H1 (cell line): Measurements from ENCODE around the gene GATC. TPM values are rescaled to one million over a fixed set of nuclear protein-coding genes. Genes with fewer than 3 reads are reported as not detected.
"Not testable (repeated sequence)": the region's sequence is repeated elsewhere in the genome, so short reads cannot be mapped to it uniquely, and the experiment has no call there.

Experiments
- CTCF ChIA-PET: fragments of 300-600 bp; sonication (Branson Sonifier 250); formaldehyde crosslinking; loops from one replicate; lab custom pipeline; 2021; ENCODE audit not compliant: partially characterized antibody; lab: Charles Lee
- POLR2A ChIA-PET: fragments of 300-600 bp; sonication (Branson Sonifier 250); formaldehyde crosslinking; loops from one replicate; lab custom pipeline; 2021; ENCODE audit warnings: inconsistent platforms; ENCODE audit not compliant: partially characterized antibody; lab: Charles Lee
- DNase-seq, 2 experiments: peaks; one replicate each; pipeline versions ENCODE4 v3.0.0 to v3.0.0-alpha.2; 2010 to 2022; ENCODE audit warnings: low spot score in 2 of 2, low read depth in 1 of 2, mixed read lengths in 1 of 2
- FAIRE-seq: peaks from 2 replicates; lab custom pipeline; 2011; peaks lifted over from hg19 to GRCh38; lab: Jason Lieb, UNC
- H2AFZ ChIP-seq: 2 replicates; pipeline ENCODE4 v1.8.1; 2012; ENCODE audit warnings: low read length, inconsistent platforms
- H2AK5ac ChIP-seq: 2 replicates; pipeline ENCODE4 v1.6.1; 2013; ENCODE audit warnings: low read depth, low read length
- H2BK120ac ChIP-seq: replicated peaks from 2 replicates; pipeline ENCODE3; 2013; ENCODE audit warnings: low read depth, low read length, inconsistent platforms
- H2BK12ac ChIP-seq: 2 replicates; pipeline ENCODE4 v1.6.1; 2013; ENCODE audit warnings: low read depth, low read length
- H2BK15ac ChIP-seq: 2 replicates; pipeline ENCODE4 v1.6.1; 2013; ENCODE audit warnings: low read length
- H2BK20ac ChIP-seq: 2 replicates; pipeline ENCODE4 v1.6.1; 2013; ENCODE audit warnings: low read length
- H2BK5ac ChIP-seq: 2 replicates; pipeline ENCODE4 v1.6.1; 2013; ENCODE audit warnings: low read depth, low read length
- H3K14ac ChIP-seq: 2 replicates; pipeline ENCODE4 v1.6.1; 2013; ENCODE audit warnings: inconsistent platforms; ENCODE audit not compliant: insufficient read length
- H3K18ac ChIP-seq: 2 replicates; pipeline ENCODE4 v1.6.1; 2013; ENCODE audit warnings: low read length; ENCODE audit errors: extremely low read depth
- H3K23ac ChIP-seq: 2 replicates; pipeline ENCODE4 v1.6.1; 2013; ENCODE audit warnings: inconsistent platforms; ENCODE audit not compliant: insufficient read length
- H3K23me2 ChIP-seq: 2 replicates; pipeline ENCODE4 v1.6.1; 2013; ENCODE audit warnings: low read depth, low read length
- H3K27ac ChIP-seq: 2 replicates; pipeline ENCODE4 v1.6.1; 2011; ENCODE audit warnings: low read depth, low read length, inconsistent platforms
- H3K27me3 ChIP-seq, 4 experiments: replicated peaks in 1 of 4; 1 replicate in 1 of 4; 2 replicates in 3 of 4; pipeline versions ENCODE4 v1.6.1 to v1.8.1; 2011 to 2013; ENCODE audit warnings: low read length in 3 of 4, mild to moderate bottlenecking in 3 of 4, inconsistent platforms in 2 of 4, mixed read lengths in 2 of 4, moderate library complexity in 1 of 4; ENCODE audit not compliant: control insufficient read depth in 3 of 4, insufficient read depth in 3 of 4; ENCODE audit errors: extremely low read depth in 1 of 4
- H3K36me3 ChIP-seq, 4 experiments: 2 replicates each; pipeline versions ENCODE4 v1.6.1 to v1.8.1; 2011 to 2013; ENCODE audit warnings: mild to moderate bottlenecking in 4 of 4, low read length in 3 of 4, moderate library complexity in 2 of 4, control low read depth in 1 of 4, inconsistent platforms in 1 of 4; ENCODE audit not compliant: insufficient read depth in 4 of 4, control insufficient read depth in 2 of 4
- H3K4ac ChIP-seq: replicated peaks from 2 replicates; pipeline ENCODE3; 2013; ENCODE audit warnings: low read length, low read depth, mixed read lengths, inconsistent platforms; ENCODE audit not compliant: insufficient read length
- H3K4me1 ChIP-seq, 4 experiments: replicated peaks in 1 of 4; 1 replicate in 1 of 4; 2 replicates in 3 of 4; pipeline versions ENCODE4 v1.6.1 to v1.8.1; 2011 to 2013; ENCODE audit warnings: low read length in 3 of 4, inconsistent platforms in 2 of 4, mixed read lengths in 1 of 4; ENCODE audit not compliant: insufficient read depth in 4 of 4, control insufficient read depth in 3 of 4
- H3K4me2 ChIP-seq, 2 experiments: 2 replicates each; pipeline versions ENCODE4 v1.6.1 to v1.8.1; 2011 to 2013; ENCODE audit warnings: low read depth in 2 of 2, low read length in 2 of 2, control low read depth in 1 of 2, inconsistent platforms in 1 of 2, mild to moderate bottlenecking in 1 of 2; ENCODE audit not compliant: insufficient read depth in 1 of 2
- H3K4me3 ChIP-seq, 4 experiments: fragments of 200-600, 300-600 bp in 1 of 4; sonication (generic), shearing (Covaris generic), sonication (Bioruptor Twin) in 1 of 4; 2 replicates each; pipeline versions ENCODE4 v1.5.1 to v1.8.1; 2011 to 2016; ENCODE audit warnings: low read length in 4 of 4, low read depth in 3 of 4, control low read depth in 2 of 4, inconsistent platforms in 2 of 4, mild to moderate bottlenecking in 2 of 4, mixed read lengths in 1 of 4, moderate library complexity in 1 of 4; ENCODE audit not compliant: insufficient read depth in 2 of 4; ENCODE audit errors: extremely low read depth in 1 of 4
- H3K56ac ChIP-seq: replicated peaks from 2 replicates; pipeline ENCODE3; 2013; ENCODE audit warnings: low read depth, mild to moderate bottlenecking, mixed read lengths, low read length, inconsistent platforms; ENCODE audit not compliant: insufficient read length
- H3K79me1 ChIP-seq: 2 replicates; pipeline ENCODE4 v1.6.1; 2013; ENCODE audit warnings: low read depth, low read length, control low read depth
- H3K79me2 ChIP-seq, 2 experiments: 2 replicates each; pipeline versions ENCODE4 v1.6.1 to v1.8.1; 2012 to 2013; ENCODE audit warnings: low read length in 2 of 2, mild to moderate bottlenecking in 2 of 2, inconsistent platforms in 1 of 2; ENCODE audit not compliant: insufficient read depth in 2 of 2, control insufficient read depth in 1 of 2
- H3K9ac ChIP-seq, 4 experiments: replicated peaks in 1 of 4; 1 replicate in 1 of 4; 2 replicates in 3 of 4; pipeline versions ENCODE4 v1.6.1 to v1.8.1; 2011 to 2013; ENCODE audit warnings: low read depth in 3 of 4, low read length in 3 of 4, control low read depth in 2 of 4, mild to moderate bottlenecking in 2 of 4, moderate library complexity in 2 of 4, inconsistent platforms in 1 of 4; ENCODE audit errors: extremely low read depth in 1 of 4
- H3K9me3 ChIP-seq, 2 experiments: 2 replicates each; pipeline versions ENCODE4 v1.6.1 to v1.8.1; 2012 to 2013; ENCODE audit warnings: mild to moderate bottlenecking in 2 of 2, moderate library complexity in 2 of 2, control low read depth in 1 of 2, inconsistent platforms in 1 of 2, low read depth in 1 of 2, low read length in 1 of 2, mixed read lengths in 1 of 2; ENCODE audit not compliant: insufficient read depth in 2 of 2
- H4K20me1 ChIP-seq, 2 experiments: replicated peaks in 1 of 2; 2 replicates each; pipeline versions ENCODE3 to v1.8.1; 2011 to 2013; ENCODE audit warnings: inconsistent platforms in 2 of 2, low read length in 2 of 2, mild to moderate bottlenecking in 1 of 2; ENCODE audit not compliant: insufficient read depth in 2 of 2, control insufficient read depth in 1 of 2
- H4K5ac ChIP-seq: 2 replicates; pipeline ENCODE4 v1.6.1; 2013; ENCODE audit warnings: low read length, low read depth, mixed read lengths, inconsistent platforms; ENCODE audit not compliant: insufficient read length
- H4K8ac ChIP-seq: 2 replicates; pipeline ENCODE4 v1.8.0; 2013; ENCODE audit warnings: mild to moderate bottlenecking, moderate library complexity, low read length, inconsistent platforms; ENCODE audit not compliant: insufficient read depth; ENCODE audit errors: extremely low read depth
- H4K91ac ChIP-seq: replicated peaks from 2 replicates; pipeline ENCODE3; 2013; ENCODE audit warnings: low read length, mixed read lengths, inconsistent platforms; ENCODE audit not compliant: insufficient read length
- WGBS, 2 experiments: shearing (Covaris generic) in 1 of 2; methylation state at CpG; one replicate each; pipeline versions ENCODE4 v1.1.6 to v1.1.7; 2013 to 2015; ENCODE audit warnings: low lambda C conversion rate in 2 of 2, mixed read lengths in 2 of 2, inconsistent platforms in 1 of 2, low coverage in 1 of 2, missing lambda C conversion rate in 1 of 2; ENCODE audit not compliant: insufficient replicate concordance in 2 of 2, insufficient coverage in 1 of 2, insufficient read length in 1 of 2; ENCODE audit errors: extremely low coverage in 1 of 2, missing lambda C conversion rate in 1 of 2; 5-methylcytosine and 5-hydroxymethylcytosine counted together
- polyA plus RNA-seq, 7 experiments: library from polyadenylated mRNA; depleted of rRNA in 3 of 7; stranded (reverse) in 5 of 7; unstranded in 2 of 7; fragments of >200 nt in 5 of 7; fragments of 200-250 nt in 2 of 7; gene quantifications; 1 replicate in 5 of 7; 2 replicates in 1 of 7; 4 replicates in 1 of 7; pipeline versions ENCODE4 v1.2.1 to v1.2.3, GENCODE V29; 2011 to 2013; ENCODE audit warnings: missing spikeins in 2 of 7, mixed read lengths in 2 of 7
- total RNA-seq: library from RNA; stranded (reverse); fragmentation: NEBNext Ultra II Directional; extraction: Animal tissue kit (Norgen Biotek cat#: 25700); gene quantifications from 2 replicates; pipeline ENCODE4 v1.2.1, GENCODE V29; 2021

The GATC gene
- total and polyA plus RNA-seq, 2 of the 8 experiments (the other 6 are each of a cell fraction or from before 2014, with no cell fraction given) = 13.2 to 30.4 TPM

DNA sequence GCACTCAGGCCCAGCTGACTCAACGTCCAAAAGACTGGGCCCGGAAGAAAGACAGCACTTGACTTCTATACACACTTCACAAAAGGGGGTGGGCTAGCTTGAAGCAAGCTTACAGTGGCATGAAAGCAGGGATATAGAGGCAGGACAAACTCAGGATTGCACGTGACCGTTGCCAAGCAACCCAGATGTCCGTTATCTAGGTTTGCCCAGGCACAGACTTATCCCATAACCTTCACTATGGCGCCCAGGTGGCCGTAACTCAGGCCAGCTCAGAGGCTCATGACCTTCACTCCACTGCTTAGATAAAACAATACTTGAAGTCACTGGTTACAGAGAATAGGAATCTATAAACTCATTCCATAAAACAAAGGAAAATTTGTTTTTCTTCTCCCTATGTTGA, 41.3 kb downstream of the GATC start:
- not testable (repeated sequence) for H3K9ac ChIP-seq, H2BK5ac ChIP-seq, H2BK15ac ChIP-seq, H4K8ac ChIP-seq, H4K20me1 ChIP-seq, H3K9me3 ChIP-seq, H3K56ac ChIP-seq, H3K36me3 ChIP-seq, H3K4me1 ChIP-seq, H2BK20ac ChIP-seq, H2AFZ ChIP-seq, H4K5ac ChIP-seq, H2BK12ac ChIP-seq, H3K4me3 ChIP-seq, H3K79me2 ChIP-seq, H3K27ac ChIP-seq, H2AK5ac ChIP-seq, H3K14ac ChIP-seq, H4K91ac ChIP-seq, H3K4me2 ChIP-seq, H3K4ac ChIP-seq, FAIRE-seq, H3K27me3 ChIP-seq, H3K18ac ChIP-seq, DNase-seq, H3K79me1 ChIP-seq, H3K23me2 ChIP-seq, H2BK120ac ChIP-seq, H3K23ac ChIP-seq
- ChIA-PET POLR2A (interaction anchor here (1.1 kb wide), 1 partner anchor 13 kb away, joined by 3 read pairs; no protein-coding TSS in a partner anchor), CTCF (interaction anchor here (0.6 to 6.6 kb wide), 2 partner anchors 19 to 30 kb away, joined by 3 to 47 read pairs; partner anchors contain the start of gene SRSF9)
- 94% methylated on average over 7 of the region's 7 CpGs; no CpG with 5 or more reads in 1 of the 2 experiments for WGBS, 2 experiments
